K562 (cell line): Measurements from ENCODE around the gene SLC10A1. TPM values are rescaled to one million over a fixed set of nuclear protein-coding genes. Genes with fewer than 3 reads are reported as not detected.
"Not testable (repeated sequence)": the region's sequence is repeated elsewhere in the genome, so short reads cannot be mapped to it uniquely, and the experiment has no call there.

Experiments
- ATAC-seq: fragments of 200-7000 bp; cut with Tn5 transposase; 3 replicates; pipeline ENCODE4 v1.9.1; 2020; ENCODE audit warnings: moderate library complexity
- BruUV-seq: library from RNA; stranded (reverse); fragments of 400-500 nt; replicated peaks from 2 replicates; lab custom pipeline; 2021; lab: Mats Ljungman, UMichigan
- CTCF ChIA-PET: fragments of 300-600 bp; formaldehyde crosslinking; extraction: SDS; loops from one replicate; lab custom pipeline; 2021; ENCODE audit warnings: low intra/inter-chr PET ratio; lab: Yijun Ruan, JAX
- POLR2A ChIA-PET: fragments of 300-600, 350-650 bp; sonication (Branson Sonifier 250); formaldehyde crosslinking; extraction: SDS; loops from one replicate; lab custom pipeline; 2021; ENCODE audit warnings: antibody characterized with exemption, inconsistent platforms; lab: Yijun Ruan, JAX
- DNase-seq, 4 experiments: peaks; one replicate each; pipeline versions ENCODE4 v3.0.0 to v3.0.0-alpha.2; 2011 to 2018; ENCODE audit warnings: low spot score in 3 of 4, mixed read lengths in 3 of 4; ENCODE audit errors: extremely low read depth in 1 of 4
- FAIRE-seq: peaks from 2 replicates; lab custom pipeline; 2011; peaks lifted over from hg19 to GRCh38; lab: Jason Lieb, UNC
- H2AFZ ChIP-seq: 2 replicates; pipeline ENCODE4 v1.6.0; 2011; ENCODE audit warnings: low read depth, low read length, control low read depth, inconsistent platforms
- H3K27ac ChIP-seq: fragments of 200-600 bp; 3 replicates; pipeline ENCODE4 v1.8.0; 2011; ENCODE audit warnings: low read depth, mild to moderate bottlenecking, control low read depth, inconsistent platforms, low read length, moderate library complexity, mixed read lengths; ENCODE audit errors: extremely low read depth
- H3K27me3 ChIP-seq, 2 experiments: fragments of 300-600 bp in 1 of 2; 2 replicates in 1 of 2; 3 replicates in 1 of 2; pipeline versions ENCODE4 v1.6.0 to v1.8.0; 2011; ENCODE audit warnings: inconsistent platforms in 2 of 2, low read length in 2 of 2, mild to moderate bottlenecking in 1 of 2, mixed read lengths in 1 of 2, moderate library complexity in 1 of 2; ENCODE audit not compliant: control insufficient read depth in 2 of 2, insufficient read depth in 2 of 2
- H3K36me3 ChIP-seq: fragments of 300-600 bp; 3 replicates; pipeline ENCODE4 v1.8.0; 2011; ENCODE audit warnings: mild to moderate bottlenecking, low read length, inconsistent platforms; ENCODE audit not compliant: control insufficient read depth, insufficient read depth
- H3K4me1 ChIP-seq, 2 experiments: fragments of 200-600 bp in 1 of 2; replicated peaks in 1 of 2; 2 replicates in 1 of 2; 3 replicates in 1 of 2; pipeline versions ENCODE4 v1.5.1 to v1.8.0; 2011; ENCODE audit warnings: inconsistent platforms in 2 of 2, low read length in 2 of 2, mild to moderate bottlenecking in 1 of 2, mixed read lengths in 1 of 2, moderate library complexity in 1 of 2; ENCODE audit not compliant: control insufficient read depth in 2 of 2, insufficient read depth in 2 of 2
- H3K4me2 ChIP-seq: 2 replicates; pipeline ENCODE4 v1.6.1; 2011; ENCODE audit warnings: low read length, control low read depth, inconsistent platforms, mixed read lengths; ENCODE audit not compliant: insufficient read depth
- H3K4me3 ChIP-seq: fragments of 200-600 bp; sonication (generic), shearing (Covaris generic); 2 replicates; pipeline ENCODE4 v1.5.1; 2016; ENCODE audit warnings: control low read depth, inconsistent platforms
- H3K79me2 ChIP-seq: fragments of 200-600 bp; 3 replicates; pipeline ENCODE4 v1.8.0; 2011; ENCODE audit warnings: low read length, inconsistent platforms; ENCODE audit not compliant: control insufficient read depth, insufficient read depth
- H3K9ac ChIP-seq, 2 experiments: 2 replicates each; pipeline versions ENCODE4 v1.6.0 to v1.6.1; 2011; ENCODE audit warnings: low read depth in 2 of 2, low read length in 2 of 2, control low read depth in 1 of 2, inconsistent platforms in 1 of 2, mild to moderate bottlenecking in 1 of 2, mixed read lengths in 1 of 2; ENCODE audit not compliant: insufficient read depth in 1 of 2
- H3K9me1 ChIP-seq: one replicate; pipeline ENCODE4 v1.6.0; 2011; ENCODE audit warnings: inconsistent platforms, mild to moderate bottlenecking, low read length, moderate library complexity; ENCODE audit not compliant: control insufficient read depth, insufficient read depth
- H3K9me3 ChIP-seq: replicated peaks from 2 replicates; pipeline ENCODE4 v1.5.1; 2011; ENCODE audit warnings: low read depth, low read length, inconsistent platforms; ENCODE audit not compliant: control insufficient read depth, insufficient read depth
- H4K20me1 ChIP-seq: replicated peaks from 2 replicates; pipeline ENCODE4 v1.6.1; 2011; ENCODE audit warnings: low read length, inconsistent platforms, mixed read lengths; ENCODE audit not compliant: control insufficient read depth, insufficient read depth
- WGBS: fragments of 100-300 bp; shearing (Covaris generic); methylation state at CpG from one replicate; pipeline ENCODE4 v1.1.6; 2016; ENCODE audit warnings: low coverage, mixed read lengths; ENCODE audit not compliant: insufficient coverage; ENCODE audit errors: missing lambda C conversion rate; 5-methylcytosine and 5-hydroxymethylcytosine counted together
- in situ Hi-C: fragments of 300-500 bp; cut with MboI; formaldehyde crosslinking; loops from 4 replicates; pipeline ENCODE4 v1.15.0; 2018; ENCODE audit warnings: inconsistent platforms, mixed read lengths
- intact Hi-C: fragments of 100-400 bp; cut with micrococcal nuclease; formaldehyde crosslinking; loops from 2 replicates; pipeline ENCODE4 v1.14.2; 2022
- polyA plus RNA-seq, 8 experiments: library from polyadenylated mRNA; depleted of rRNA in 4 of 8; stranded (reverse) in 5 of 8; unstranded in 3 of 8; fragments of >200 nt; fragmentation: Nextera tagmentation in 2 of 8; fragmentation: Illumina TruSeq in 1 of 8; extraction: Ambion mirVana in 2 of 8; extraction: Trizol in 1 of 8; gene quantifications; 2 replicates each; pipeline versions ENCODE4 v1.2.1 to v1.2.3, GENCODE V29; 2011 to 2014; ENCODE audit warnings: inconsistent platforms in 1 of 8, missing spikeins in 1 of 8
- total RNA-seq, 7 experiments: library from RNA; depleted of rRNA in 6 of 7; stranded (reverse); fragments of >200 nt in 6 of 7; fragmentation: Illumina TruSeq in 2 of 7; extraction: Trizol in 2 of 7; gene quantifications; 2 replicates each; pipeline versions ENCODE4 v1.2.1 to v1.2.3, GENCODE V29; 2011 to 2021; ENCODE audit warnings: low replicate concordance in 1 of 7

Gene SLC10A1
- total and polyA plus RNA-seq, 9 of the 15 experiments (the other 6 are each of a cell fraction or from before 2014, with no cell fraction given), result not detected

DNA sequence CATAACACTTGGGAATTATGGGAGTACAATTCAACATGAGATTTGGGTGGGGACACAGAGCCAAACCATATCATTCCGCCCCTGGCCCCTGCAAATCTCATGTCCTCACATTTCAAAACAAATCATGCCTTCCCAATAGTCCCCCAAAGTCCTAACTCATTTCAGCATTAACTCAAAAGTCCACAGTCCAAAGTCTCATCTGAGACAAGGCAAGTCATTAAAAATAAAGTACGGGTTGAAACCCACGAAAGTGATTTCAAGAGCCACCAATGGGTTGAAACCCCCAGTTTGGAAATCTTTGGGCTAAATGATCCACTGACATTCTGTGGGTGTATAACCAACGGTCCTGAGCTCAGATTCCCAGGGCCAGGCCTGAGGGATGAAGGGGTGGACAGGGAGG is 60.6 kb downstream of the SLC10A1 start:
- H3K4me2 ChIP-seq, H3K9me1 ChIP-seq, intact Hi-C loops, H2AFZ ChIP-seq, H3K4me3 ChIP-seq, ATAC-seq, POLR2A ChIA-PET, H3K9ac ChIP-seq, H3K79me2 ChIP-seq, FAIRE-seq, H3K27ac ChIP-seq, BruUV-seq, CTCF ChIA-PET, H3K36me3 ChIP-seq, DNase-seq, H4K20me1 ChIP-seq, H3K9me3 ChIP-seq, H3K4me1 ChIP-seq, H3K27me3 ChIP-seq: not testable (repeated sequence)
- in situ Hi-C loops, result loop anchor here (10.0 kb wide), 1 partner anchor 288 kb away; no protein-coding TSS in a partner anchor
- WGBS, result 26% methylated on average over 3 of the region's 4 CpGs

DNA sequence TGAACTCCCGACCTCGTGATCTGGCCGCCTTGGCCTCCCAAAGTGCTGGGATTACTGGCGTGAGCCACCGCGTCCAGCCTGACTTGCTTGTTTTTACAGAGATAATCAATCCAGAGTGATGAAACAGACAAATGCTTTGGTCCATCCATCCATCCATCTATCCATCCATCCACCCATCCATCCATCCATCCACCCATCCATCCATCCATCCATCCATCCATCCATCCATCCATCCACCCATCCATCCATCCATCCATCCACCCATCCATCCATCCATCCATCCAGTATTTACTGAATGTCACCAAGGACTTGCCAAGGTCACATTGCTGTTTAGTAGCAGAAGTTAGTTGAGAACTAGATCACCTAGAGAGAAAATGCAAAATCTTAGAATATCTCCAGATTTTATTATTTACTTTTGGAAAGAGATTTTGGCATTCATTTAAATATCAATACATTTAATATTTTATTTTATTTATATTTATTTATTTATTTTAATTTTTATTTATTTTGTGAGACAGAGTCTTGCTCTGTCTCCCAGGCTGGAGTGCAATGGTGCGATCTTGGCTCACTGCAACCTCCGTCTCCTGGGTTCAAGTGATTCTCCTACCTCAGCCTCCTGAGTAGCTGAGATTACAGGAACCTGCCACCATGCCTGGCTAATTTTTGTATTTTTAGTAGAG is 65.0 kb downstream of the SLC10A1 start:
- H3K79me2 ChIP-seq, result not testable (repeated sequence)

More for the DNA sequence above, 65.0 kb downstream of the SLC10A1 start:
- not testable (repeated sequence) for H2AFZ ChIP-seq, H3K27ac ChIP-seq, H3K9me1 ChIP-seq, H3K9ac ChIP-seq, FAIRE-seq, ATAC-seq, H3K4me1 ChIP-seq, H3K36me3 ChIP-seq, H3K4me3 ChIP-seq, H3K27me3 ChIP-seq, DNase-seq, H3K4me2 ChIP-seq, BruUV-seq, H3K9me3 ChIP-seq, H4K20me1 ChIP-seq
- 36% methylated on average over 8 of the region's 8 CpGs for WGBS
- in situ Hi-C loops (loop anchor here (5.0 to 10.0 kb wide), 2 partner anchors 80 to 293 kb away; no protein-coding TSS in a partner anchor), intact Hi-C loops (loop anchor here (1.0 to 5.0 kb wide), 3 partner anchors 87 to 295 kb away; no protein-coding TSS in a partner anchor)
- ChIA-PET CTCF (interaction anchor here (0.6 to 2.8 kb wide), 3 partner anchors 281 to 343 kb away, joined by 3 to 14 read pairs (median 4); no protein-coding TSS in a partner anchor), POLR2A (interaction anchor here (1.1 kb wide), 1 partner anchor 8 kb away, joined by 3 read pairs; no protein-coding TSS in a partner anchor)
